AG04450 (cell line): ENCODE measurements around the gene FBXO28. TPM values are rescaled to one million over a fixed set of nuclear protein-coding genes. Genes with fewer than 3 reads are reported as not detected.

ENCODE experiments used
- CTCF ChIA-PET: fragments of 300-600, 350-600 bp; formaldehyde crosslinking; extraction: SDS; loops from one replicate; lab custom pipeline; 2022; ENCODE audit warnings: antibody characterized with exemption, inconsistent platforms; lab: Charles Lee
- POLR2A ChIA-PET: fragments of 350-600 bp; formaldehyde crosslinking; extraction: SDS; loops from one replicate; lab custom pipeline; 2021; ENCODE audit warnings: antibody characterized with exemption, inconsistent platforms; lab: Yijun Ruan, JAX
- DNase-seq: peaks from one replicate; pipeline ENCODE4 v3.0.0-alpha.2; 2011; ENCODE audit warnings: low read depth, low spot score
- H3K27ac ChIP-seq: one replicate; pipeline ENCODE4 v1.5.1; 2012; ENCODE audit warnings: low read depth, low read length, control low read depth
- H3K27me3 ChIP-seq: one replicate; pipeline ENCODE4 v1.6.0; 2012; ENCODE audit warnings: low read length; ENCODE audit not compliant: control insufficient read depth, insufficient read depth
- H3K4me3 ChIP-seq: 2 replicates; pipeline ENCODE4 v1.5.1; 2011; ENCODE audit warnings: mild to moderate bottlenecking, low read depth, low read length, control low read depth
- H3K9me3 ChIP-seq: 2 replicates; pipeline ENCODE4 v1.5.1; 2012; ENCODE audit warnings: low read length; ENCODE audit not compliant: control insufficient read depth, insufficient read depth
- CTCF ChIP-seq: IDR thresholded peaks from 2 replicates; pipeline ENCODE4 v1.5.1; 2011; ENCODE audit warnings: low read depth, low read length, control low read depth, inconsistent platforms
- polyA plus RNA-seq: library from polyadenylated mRNA; depleted of rRNA; stranded (reverse); fragments of >200 nt; gene quantifications from 2 replicates; pipeline ENCODE4 v1.2.3, GENCODE V29; 2011

FBXO28 gene
- polyA plus RNA-seq, 1 experiment: 27.2 TPM

GRCh38 chr1:224178894-224179293 lies 65.0 kb downstream of the FBXO28 start:
- Histone ChIP-seq H3K4me3 (no peak overlapping the region), H3K9me3 (no peaks in the 10 kb centered on the region), H3K27me3 (no peaks in the 10 kb centered on the region), H3K27ac (no peak overlapping the region)
- no peak for DNase-seq
- TF ChIP-seq CTCF: no peak
- ChIA-PET CTCF (interaction anchor here (1.2 kb wide), 1 partner anchor 128 kb away, joined by 3 read pairs; no protein-coding TSS in a partner anchor), POLR2A (interaction anchor here (0.7 kb wide), 2 partner anchors 25 to 27 kb away, joined by 3 read pairs; no protein-coding TSS in a partner anchor)

- Histone ChIP-seq H3K4me3 (no peak overlapping the region), H3K27me3 (no peaks in the 10 kb centered on the region), H3K9me3 (no peaks in the 10 kb centered on the region), H3K27ac (no peak overlapping the region)
- TF ChIP-seq CTCF: no peak
- POLR2A ChIA-PET: no interaction called here
- CTCF ChIA-PET: interaction anchor here (0.6 to 1.1 kb wide), 2 partner anchors 28 to 135 kb away, joined by 3 read pairs; no protein-coding TSS in a partner anchor
- DNase-seq: no peak
Measured at GRCh38 chr1:224180783-224181452, 67.0 kb downstream of the FBXO28 start.

- no peaks in the 10 kb centered on the region for H3K27me3 ChIP-seq
- no peak overlapping the region for H3K4me3 ChIP-seq
- no peak for TF ChIP-seq CTCF
- CTCF ChIA-PET: interaction anchor here (1.1 kb wide), 1 partner anchor 28 kb away, joined by 3 read pairs; no protein-coding TSS in a partner anchor
- no peak for DNase-seq
- POLR2A ChIA-PET: no interaction called here
- H3K9me3 ChIP-seq: no peaks in the 10 kb centered on the region
- H3K27ac ChIP-seq: no peak overlapping the region
Measured at GRCh38 chr1:224181453-224181810, 67.5 kb downstream of the FBXO28 start.

- Histone ChIP-seq H3K27me3 (no peaks in the 10 kb centered on the region), H3K9me3 (no peaks in the 10 kb centered on the region), H3K4me3 (peak overlapping the region; percentile 76), H3K27ac (peak overlapping the region; percentile 65)
- no peak for TF ChIP-seq CTCF
- ChIA-PET CTCF (interaction anchor here (0.7 to 1.1 kb wide), 2 partner anchors 12 to 29 kb away, joined by 3 read pairs; no protein-coding TSS in a partner anchor), POLR2A (interaction anchor here (0.5 to 1.5 kb wide), 10 partner anchors 12 to 148 kb away, joined by 3 to 8 read pairs (median 4); partner anchors contain the start of gene NVL)
- no peak for DNase-seq
Measured at GRCh38 chr1:224182057-224182865, 68.3 kb downstream of the FBXO28 start.
